ENCODE measurements around the gene ZNF101. TPM values are rescaled to one million over a fixed set of nuclear protein-coding genes. Genes with fewer than 3 reads are reported as not detected.

ZNF101 gene
- total and polyA plus RNA-seq, 9 of the 15 experiments (the other 6 are each of a cell fraction or from before 2014, with no cell fraction given): 9.6 to 20.3 (median 12.4) TPM

- ChIA-PET CTCF (ENCODE audit: low intra/inter-chr PET ratio) (no interaction called here), POLR2A (no interaction called here)
- H3K79me2 ChIP-seq (ENCODE audit: control insufficient read depth, insufficient read depth, low read length): peaks cover 3% of the 10 kb centered on the region; the same call in 1 of the 3 replicates
- no peak overlapping the region for H3K9ac ChIP-seq (ENCODE audit: insufficient read depth in 1 of 2, low read depth in 2 of 2, low read length in 2 of 2)
- in situ Hi-C loops (cut with MboI): loop anchor here (25.0 kb wide), 1 partner anchor 110 kb away; the partner anchor contains the start of genes CILP2 and YJEFN3
- ATAC-seq (no peak), FAIRE-seq (no peak), DNase-seq (ENCODE audit: extremely low read depth in 1 of 4, low spot score in 3 of 4) (no peak)
- no peak overlapping the region for H3K27ac ChIP-seq (ENCODE audit: extremely low read depth, low read depth, low read length)
- BruUV-seq (replicated peaks): no TSS peak
- no peak overlapping the region for H2AFZ ChIP-seq (ENCODE audit: low read depth, low read length)
- H3K4me3 ChIP-seq: no peak overlapping the region
- no peaks in the 10 kb centered on the region for H3K9me3 ChIP-seq (replicated peaks; ENCODE audit: control insufficient read depth, insufficient read depth, low read depth, low read length)
- TF ChIP-seq ZNF318 (IDR thresholded peaks at IDR 0.05; ENCODE audit: borderline replicate concordance in 1 of 2, low read depth in 1 of 2) (no peak), SIN3B (IDR thresholded peaks at IDR 0.05; ENCODE audit: low read depth) (no peak), ZNF551 (CRISPR knock-in tag; IDR thresholded peaks at IDR 0.05) (no peak), HDAC3 (IDR thresholded peaks at IDR 0.05; ENCODE audit: borderline replicate concordance, partially characterized antibody) (no peak), COPS2 (conservative IDR thresholded peaks at IDR 0.05) (no peak), ZNF12 (CRISPR knock-in tag; IDR thresholded peaks at IDR 0.05) (no peak), MCM7 (IDR thresholded peaks at IDR 0.05) (no peak), TCF15 (CRISPR knock-in tag; IDR thresholded peaks at IDR 0.05) (no peak), ZNF133 (CRISPR knock-in tag; IDR thresholded peaks at IDR 0.05) (no peak), ZNF699 (CRISPR knock-in tag; IDR thresholded peaks at IDR 0.05; ENCODE audit: insufficient replicate concordance) (no peak), CSDE1 (IDR thresholded peaks at IDR 0.05) (no peak), SMAD1 (IDR thresholded peaks at IDR 0.05; ENCODE audit: low read depth, low read length, partially characterized antibody) (no peak), THRAP3 (IDR thresholded peaks at IDR 0.05; ENCODE audit: borderline replicate concordance) (no peak)
- H3K4me1 ChIP-seq (replicated peaks in 1 of 2; ENCODE audit: control insufficient read depth in 2 of 2, insufficient read depth in 2 of 2, low read length in 2 of 2): peaks cover 3 to 18% of the 10 kb centered on the region in 2 experiments; a peak in 3 of 5 replicates
- H4K20me1 ChIP-seq (replicated peaks; ENCODE audit: control insufficient read depth, insufficient read depth, low read length): no peaks in the 10 kb centered on the region
- H3K36me3 ChIP-seq (ENCODE audit: control insufficient read depth, insufficient read depth, low read length): peaks cover 71% of the 10 kb centered on the region; the same call in 2 of the 3 replicates
- H3K27me3 ChIP-seq (ENCODE audit: control insufficient read depth in 2 of 2, insufficient read depth in 2 of 2, low read length in 2 of 2): no peaks in the 10 kb centered on the region
- H3K9me1 ChIP-seq (ENCODE audit: control insufficient read depth, insufficient read depth, low read length): no peaks in the 10 kb centered on the region
- no peak overlapping the region for H3K4me2 ChIP-seq (ENCODE audit: insufficient read depth, low read length)
- intact Hi-C loops (cut with micrococcal nuclease): no loop called here
- WGBS (ENCODE audit: insufficient coverage, low coverage, missing lambda C conversion rate): 96% methylated on average over 21 of the region's 29 CpGs
These were observed 21.4 kb upstream of the ZNF101 start for GRCh38 chr19:19647037-19647835.
